NCI-H1105 treated with DMSO at 0.1 percent for 48 hours (cell line): Measurements from ENCODE around the gene MMP27.
"Not testable (repeated sequence)": the region's sequence is repeated elsewhere in the genome, so short reads cannot be mapped to it uniquely, and the experiment has no call there.

Experiments used
- DNase-seq: peaks from one replicate; lab custom pipeline; 2025; lab: John Stamatoyannopoulos, UW

Gene MMP27

GRCh38 chr11:102705626-102706025 is at the start of gene MMP27:
MMP27 (minus strand) TSS chr11:102705769; CDS start chr11:102705714, 55 bp downstream.
- DNase-seq = no peak

GRCh38 chr11:102753267-102753666 is 47.7 kb upstream of the MMP27 start:
- no peak for DNase-seq

GRCh38 chr11:102751673-102752072 is 46.1 kb upstream of the MMP27 start:
- no peak for DNase-seq

- DNase-seq = no peak
Observed at GRCh38 chr11:102749101-102749722, 43.6 kb upstream of the MMP27 start.

- DNase-seq = peak; percentile 37
Observed at GRCh38 chr11:102746746-102747578, 41.4 kb upstream of the MMP27 start.

GRCh38 chr11:102734650-102735049 is 29.1 kb upstream of the MMP27 start:
- no peak for DNase-seq

GRCh38 chr11:102733232-102733875 is 27.8 kb upstream of the MMP27 start:
- peak; percentile 70 for DNase-seq

GRCh38 chr11:102730944-102731343 is 25.4 kb upstream of the MMP27 start:
- not testable (repeated sequence) for DNase-seq

- no peak for DNase-seq
Observed at GRCh38 chr11:102729849-102730815, 24.6 kb upstream of the MMP27 start.

GRCh38 chr11:102727890-102728289 is 22.3 kb upstream of the MMP27 start:
- DNase-seq = no peak

- DNase-seq = no peak
Observed at GRCh38 chr11:102724904-102725500, 19.4 kb upstream of the MMP27 start, which contains the start of gene MMP8. MMP8 (minus strand) TSS chr11:102724954; CDS start chr11:102724855, 99 bp downstream.

- no peak for DNase-seq
Observed at GRCh38 chr11:102722821-102723220, 17.3 kb upstream of the MMP27 start.

GRCh38 chr11:102719620-102720277 is 14.2 kb upstream of the MMP27 start:
- no peak for DNase-seq

- DNase-seq = no peak
Observed at GRCh38 chr11:102717280-102717679, 11.7 kb upstream of the MMP27 start.

GRCh38 chr11:102716527-102716926 is 11.0 kb upstream of the MMP27 start:
- DNase-seq = no peak

GRCh38 chr11:102712137-102712536 is 6.6 kb upstream of the MMP27 start:
- DNase-seq = no peak

- DNase-seq = no peak
Observed at GRCh38 chr11:102709201-102709945, 3.8 kb upstream of the MMP27 start.

GRCh38 chr11:102708654-102709053 is 3.1 kb upstream of the MMP27 start:
- no peak for DNase-seq

GRCh38 chr11:102704841-102705240 is 728 bp downstream of the MMP27 start:
- no peak for DNase-seq
